ENCODE data around the gene TEX55.
"Not testable (repeated sequence)": the region's sequence is repeated elsewhere in the genome, so short reads cannot be mapped to it uniquely, and the experiment has no call there.

TEX55 gene

DNA sequence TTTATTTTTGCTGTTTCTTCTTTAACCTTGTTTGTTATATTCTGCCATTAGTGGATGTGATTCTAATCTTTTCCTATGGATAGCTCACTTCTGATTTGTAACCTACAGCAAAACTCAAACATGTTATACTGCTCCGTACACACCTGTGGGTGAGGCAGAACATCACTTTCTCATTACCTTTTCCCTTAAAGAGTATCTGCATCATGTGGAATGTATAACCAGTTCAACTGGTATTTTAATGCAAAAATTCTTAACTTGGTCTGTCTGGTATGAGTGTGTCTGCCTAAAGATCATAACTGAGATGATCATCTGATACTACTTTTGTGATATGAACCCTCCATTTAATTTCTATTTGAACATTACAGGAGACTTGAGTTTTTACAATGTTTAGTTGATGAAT, 14.4 kb downstream of the TEX55 start:
- TF ChIP-seq, protein P1, sequence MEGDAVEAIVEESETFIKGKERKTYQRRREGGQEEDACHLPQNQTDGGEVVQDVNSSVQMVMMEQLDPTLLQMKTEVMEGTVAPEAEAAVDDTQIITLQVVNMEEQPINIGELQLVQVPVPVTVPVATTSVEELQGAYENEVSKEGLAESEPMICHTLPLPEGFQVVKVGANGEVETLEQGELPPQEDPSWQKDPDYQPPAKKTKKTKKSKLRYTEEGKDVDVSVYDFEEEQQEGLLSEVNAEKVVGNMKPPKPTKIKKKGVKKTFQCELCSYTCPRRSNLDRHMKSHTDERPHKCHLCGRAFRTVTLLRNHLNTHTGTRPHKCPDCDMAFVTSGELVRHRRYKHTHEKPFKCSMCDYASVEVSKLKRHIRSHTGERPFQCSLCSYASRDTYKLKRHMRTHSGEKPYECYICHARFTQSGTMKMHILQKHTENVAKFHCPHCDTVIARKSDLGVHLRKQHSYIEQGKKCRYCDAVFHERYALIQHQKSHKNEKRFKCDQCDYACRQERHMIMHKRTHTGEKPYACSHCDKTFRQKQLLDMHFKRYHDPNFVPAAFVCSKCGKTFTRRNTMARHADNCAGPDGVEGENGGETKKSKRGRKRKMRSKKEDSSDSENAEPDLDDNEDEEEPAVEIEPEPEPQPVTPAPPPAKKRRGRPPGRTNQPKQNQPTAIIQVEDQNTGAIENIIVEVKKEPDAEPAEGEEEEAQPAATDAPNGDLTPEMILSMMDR (IDR thresholded peaks at IDR 0.05; ENCODE audit: low read depth, low read length, missing control alignments), result no peak

GRCh38 chr3:119160815-119161214, 14.8 kb downstream of the TEX55 start:
- DNase-seq (ENCODE audit: low read depth), result no peak
- TF ChIP-seq, protein P1 (IDR thresholded peaks at IDR 0.05; ENCODE audit: low read depth, low read length, missing control alignments), result no peak
- no peak overlapping the region for H3K4me3 ChIP-seq (ENCODE audit: low read depth, low read length)

More for the DNA sequence above, 14.4 kb downstream of the TEX55 start:
- no peak for DNase-seq (ENCODE audit: low read depth)
- H3K4me3 ChIP-seq (ENCODE audit: low read depth, low read length), result no peak overlapping the region

- no peak for DNase-seq (ENCODE audit: low read depth)
- TF ChIP-seq, protein P1 (IDR thresholded peaks at IDR 0.05; ENCODE audit: low read depth, low read length, missing control alignments), result no peak
- no peak overlapping the region for H3K4me3 ChIP-seq (ENCODE audit: low read depth, low read length)
Measured at GRCh38 chr3:119161240-119161639, 15.3 kb downstream of the TEX55 start.

DNA sequence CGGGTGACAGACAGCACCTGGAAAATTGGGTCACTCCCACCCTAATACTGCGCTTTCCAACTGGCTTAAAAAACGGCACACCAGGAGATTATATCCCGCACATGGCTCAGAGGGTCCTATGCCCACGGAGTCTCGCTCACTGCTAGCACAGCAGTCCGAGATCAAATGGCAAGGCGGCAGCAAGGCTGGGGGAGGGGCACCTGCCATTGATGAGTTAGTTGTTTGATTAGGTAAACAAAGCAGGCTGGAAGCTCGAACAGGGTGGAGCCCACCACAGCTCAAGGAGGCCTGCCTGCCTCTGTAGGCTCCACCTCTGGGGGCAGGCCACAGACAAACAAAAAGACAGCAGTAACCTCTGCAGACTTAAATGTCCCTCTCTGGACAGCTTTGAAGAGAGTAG, 18.8 kb downstream of the TEX55 start:
- DNase-seq (ENCODE audit: low read depth); H3K4me3 ChIP-seq (ENCODE audit: low read depth, low read length): not testable (repeated sequence)

DNA sequence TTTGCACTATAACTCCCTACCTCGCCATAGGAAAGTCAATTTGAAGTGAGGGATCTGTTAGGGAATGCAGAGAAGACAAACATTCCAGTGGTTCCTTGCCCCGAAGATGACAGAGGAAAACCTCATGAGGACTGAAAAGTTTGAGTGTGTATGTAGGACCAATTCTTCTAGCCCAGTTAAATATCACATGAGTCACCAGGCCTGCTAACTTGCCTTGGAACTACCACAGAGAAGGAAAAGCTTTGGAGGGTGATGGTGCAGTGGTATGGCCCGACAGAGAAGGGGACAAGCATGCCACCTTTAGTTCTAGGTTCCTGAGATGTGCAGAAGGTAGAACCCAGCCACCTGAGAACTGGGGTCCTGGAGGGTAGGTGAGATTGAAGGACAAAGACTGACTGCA, 24.9 kb downstream of the TEX55 start:
- no peak overlapping the region for H3K4me3 ChIP-seq (ENCODE audit: low read depth, low read length)
- TF ChIP-seq, protein P1 (IDR thresholded peaks at IDR 0.05; ENCODE audit: low read depth, low read length, missing control alignments), result no peak
- DNase-seq (ENCODE audit: low read depth), result no peak

- no peak within 1 kb of the TSS for H3K4me3 ChIP-seq (ENCODE audit: low read depth, low read length)
- DNase-seq (ENCODE audit: low read depth), result no peak
- TF ChIP-seq, protein P1 (IDR thresholded peaks at IDR 0.05; ENCODE audit: low read depth, low read length, missing control alignments), result no peak
Measured at GRCh38 chr3:119173325-119173724, 27.4 kb downstream of the TEX55 start, which contains the start of gene UPK1B. Gene UPK1B, plus strand, starts transcription at chr3:119173598. Its CDS starts 13,144 bp downstream, at chr3:119186742.

DNA sequence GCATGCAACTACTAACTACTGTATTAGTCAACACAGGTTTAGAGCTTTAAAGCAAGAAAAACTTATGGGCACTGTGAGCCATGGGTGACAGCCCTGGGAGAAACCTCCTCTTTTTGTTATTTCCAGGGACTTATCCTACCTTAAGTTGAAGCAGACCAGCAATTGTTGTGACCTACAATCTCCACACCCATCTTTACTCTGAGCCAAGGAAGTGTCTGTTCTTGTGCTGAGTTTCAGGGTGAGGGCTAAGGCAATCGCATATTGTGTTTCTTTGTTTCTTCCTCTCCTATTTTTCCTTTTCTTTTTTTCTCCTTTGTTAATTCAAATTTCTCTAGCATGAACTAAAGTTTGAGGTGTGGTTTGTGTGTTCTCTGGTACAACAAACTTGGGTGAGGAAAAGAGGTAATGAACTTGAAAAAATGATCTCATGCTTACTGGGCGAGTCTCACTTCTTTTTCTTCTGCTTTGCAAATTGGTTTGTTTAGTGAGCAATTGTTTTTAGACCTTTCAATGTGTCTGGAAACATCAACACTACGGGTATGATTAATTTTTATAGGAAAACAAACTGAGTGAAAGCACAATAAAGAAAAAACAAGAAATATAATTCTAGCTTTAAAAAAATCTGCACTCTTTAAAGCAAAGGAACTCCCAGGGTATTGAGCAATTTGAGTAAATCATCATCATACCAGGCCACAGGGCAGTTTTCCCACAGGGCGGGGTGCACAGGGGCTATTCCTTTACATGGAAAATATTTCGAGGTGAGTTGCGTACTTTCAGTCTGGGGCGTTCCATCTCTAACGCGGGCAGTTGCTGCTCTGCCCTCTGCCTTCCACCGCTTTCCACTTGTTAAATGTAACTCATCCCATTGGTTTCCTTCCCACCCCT, 30.1 kb downstream of the TEX55 start:
- TF ChIP-seq, protein P1 (IDR thresholded peaks at IDR 0.05; ENCODE audit: low read depth, low read length, missing control alignments), result no peak
- H3K4me3 ChIP-seq (ENCODE audit: low read depth, low read length), result no peak overlapping the region
- no peak for DNase-seq (ENCODE audit: low read depth)

Measured in GM12864 (cell line).